Measurements from ENCODE around the gene SLC10A3. TPM values are rescaled to one million over a fixed set of nuclear protein-coding genes. Genes with fewer than 3 reads are reported as not detected.
"Not testable (repeated sequence)": the region's sequence is repeated elsewhere in the genome, so short reads cannot be mapped to it uniquely, and the experiment has no call there.

SLC10A3 gene
- total RNA-seq, 1 experiment from 2014 or later: 17.9 TPM

DNA sequence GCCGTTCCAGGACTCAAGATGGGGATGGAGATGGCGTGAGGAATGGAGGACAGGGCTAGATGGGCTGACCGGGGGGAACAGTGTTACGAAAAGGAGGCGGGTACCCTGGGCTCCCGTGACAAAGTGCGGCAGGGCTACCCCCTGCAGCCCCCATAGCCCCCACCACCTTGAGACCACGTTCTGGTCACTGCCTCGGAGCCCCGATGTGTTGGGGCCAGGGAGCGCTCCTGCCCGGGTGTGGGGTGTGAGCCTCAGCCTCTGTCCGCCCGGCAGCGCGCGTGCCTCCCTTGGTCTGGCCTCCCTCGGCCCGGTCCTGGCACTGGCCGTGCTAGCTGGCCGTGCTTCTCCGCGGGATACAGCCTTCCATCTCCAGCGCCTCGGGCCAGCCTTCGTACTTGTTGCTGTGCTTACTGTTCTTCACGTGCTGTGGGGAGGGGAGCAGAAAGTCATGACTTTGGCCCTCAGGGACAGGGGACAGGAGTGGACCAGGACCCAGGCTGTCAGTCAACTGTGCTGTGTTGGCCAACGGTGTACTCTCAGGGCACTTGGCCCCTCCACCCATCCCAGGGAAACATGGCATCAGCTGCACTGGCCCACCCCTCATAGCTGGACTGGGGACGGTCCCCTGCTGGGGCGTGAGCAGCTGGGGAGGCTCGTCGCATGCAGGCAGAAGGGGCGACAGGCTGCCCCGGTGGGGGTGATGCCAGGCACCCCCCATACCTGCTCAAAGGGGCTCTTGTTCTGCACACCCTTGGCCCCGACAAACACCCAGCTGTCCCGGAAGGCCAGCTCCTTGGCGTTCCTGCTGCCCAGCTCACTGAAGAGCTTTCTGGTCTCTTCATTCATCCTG, 16.3 kb upstream of the SLC10A3 start:
- ChIA-PET POLR2A (interaction anchor here (0.7 to 1.0 kb wide), 2 partner anchors 9 to 16 kb away, joined by 3 to 4 read pairs; partner anchors contain the start of genes FAM3A and SLC10A3), CTCF (no interaction called here)
- TF ChIP-seq, protein P1, sequence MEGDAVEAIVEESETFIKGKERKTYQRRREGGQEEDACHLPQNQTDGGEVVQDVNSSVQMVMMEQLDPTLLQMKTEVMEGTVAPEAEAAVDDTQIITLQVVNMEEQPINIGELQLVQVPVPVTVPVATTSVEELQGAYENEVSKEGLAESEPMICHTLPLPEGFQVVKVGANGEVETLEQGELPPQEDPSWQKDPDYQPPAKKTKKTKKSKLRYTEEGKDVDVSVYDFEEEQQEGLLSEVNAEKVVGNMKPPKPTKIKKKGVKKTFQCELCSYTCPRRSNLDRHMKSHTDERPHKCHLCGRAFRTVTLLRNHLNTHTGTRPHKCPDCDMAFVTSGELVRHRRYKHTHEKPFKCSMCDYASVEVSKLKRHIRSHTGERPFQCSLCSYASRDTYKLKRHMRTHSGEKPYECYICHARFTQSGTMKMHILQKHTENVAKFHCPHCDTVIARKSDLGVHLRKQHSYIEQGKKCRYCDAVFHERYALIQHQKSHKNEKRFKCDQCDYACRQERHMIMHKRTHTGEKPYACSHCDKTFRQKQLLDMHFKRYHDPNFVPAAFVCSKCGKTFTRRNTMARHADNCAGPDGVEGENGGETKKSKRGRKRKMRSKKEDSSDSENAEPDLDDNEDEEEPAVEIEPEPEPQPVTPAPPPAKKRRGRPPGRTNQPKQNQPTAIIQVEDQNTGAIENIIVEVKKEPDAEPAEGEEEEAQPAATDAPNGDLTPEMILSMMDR (IDR thresholded peaks at IDR 0.05; ENCODE audit: unreplicated experiment): no peak
- Mint-ChIP-seq H3K9me3 (ENCODE audit: unreplicated experiment) (peaks cover 15% of the 10 kb centered on the region), H3K27ac (ENCODE audit: low read depth, unreplicated experiment) (no peak overlapping the region), H3K4me1 (ENCODE audit: insufficient read depth, unreplicated experiment) (no peaks in the 10 kb centered on the region), H3K4me3 (ENCODE audit: unreplicated experiment) (no peak overlapping the region), H3K36me3 (ENCODE audit: insufficient read depth, unreplicated experiment) (peaks cover 17% of the 10 kb centered on the region), H3K27me3 (ENCODE audit: insufficient read depth, unreplicated experiment) (peaks cover 21% of the 10 kb centered on the region)
- intact Hi-C loops (cut with micrococcal nuclease): no loop called here
- no TSS peak for BruUV-seq (replicated peaks)
- DNase-seq (ENCODE audit: unreplicated experiment): no peak

DNA sequence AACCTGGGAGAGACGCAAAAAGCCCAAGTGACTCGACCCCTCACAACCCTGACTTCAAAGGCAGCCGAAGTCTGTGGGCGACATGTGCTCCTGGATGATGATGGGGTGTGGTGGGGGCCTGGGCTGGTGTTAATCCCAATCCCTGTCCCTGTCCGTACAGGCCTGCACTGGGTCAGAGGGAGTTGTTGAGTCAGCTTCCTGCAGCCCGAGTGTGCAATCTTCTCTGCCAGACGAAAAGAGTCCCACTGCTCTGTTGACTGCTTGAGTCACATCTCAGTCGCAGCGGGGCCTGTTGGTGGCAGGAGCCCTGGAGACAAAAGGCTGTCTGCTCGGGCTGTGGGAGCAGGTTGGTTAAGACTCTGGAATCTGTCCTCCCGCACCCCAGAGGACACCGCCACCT, 15.3 kb upstream of the SLC10A3 start:
- CTCF ChIA-PET: no interaction called here

DNA sequence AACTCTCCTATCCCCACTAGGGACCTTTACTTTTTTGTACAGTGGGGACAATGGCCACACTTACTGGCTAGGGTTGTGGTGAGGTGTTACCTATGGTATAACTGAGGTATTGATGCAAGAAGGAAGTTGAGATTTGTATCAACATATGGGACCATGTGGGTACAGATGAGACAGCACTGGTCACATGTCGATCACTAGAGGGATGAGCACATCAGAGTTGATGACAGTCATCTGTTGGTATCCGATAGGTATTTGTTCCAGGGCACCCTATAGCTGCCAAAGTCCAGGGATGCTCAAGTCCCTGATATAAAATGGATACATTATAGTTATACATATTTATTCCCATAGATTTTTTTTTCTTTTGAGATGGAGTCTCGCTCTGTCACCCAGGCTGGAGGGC, 12.6 kb upstream of the SLC10A3 start:
- TF ChIP-seq, protein P1 (IDR thresholded peaks at IDR 0.05; ENCODE audit: unreplicated experiment): no peak
- no peak for DNase-seq (ENCODE audit: unreplicated experiment)
- ChIA-PET POLR2A (interaction anchor here (0.6 kb wide), 1 partner anchor 92 kb away, joined by 3 read pairs; no protein-coding TSS in a partner anchor), CTCF (no interaction called here)
- Mint-ChIP-seq H3K4me3 (ENCODE audit: unreplicated experiment) (no peak overlapping the region), H3K9me3 (ENCODE audit: unreplicated experiment) (no peaks in the 10 kb centered on the region), H3K4me1 (ENCODE audit: insufficient read depth, unreplicated experiment) (no peaks in the 10 kb centered on the region), H3K27ac (ENCODE audit: low read depth, unreplicated experiment) (no peak overlapping the region), H3K27me3 (ENCODE audit: insufficient read depth, unreplicated experiment) (no peaks in the 10 kb centered on the region), H3K36me3 (ENCODE audit: insufficient read depth, unreplicated experiment) (peaks cover 10% of the 10 kb centered on the region)
- intact Hi-C loops (cut with micrococcal nuclease): no loop called here
- BruUV-seq (replicated peaks): no TSS peak

More for the DNA sequence above, 15.3 kb upstream of the SLC10A3 start:
- no peak overlapping the region for H3K4me3 Mint-ChIP-seq (ENCODE audit: unreplicated experiment)
- BruUV-seq (replicated peaks): no TSS peak
- no peak overlapping the region for H3K27ac Mint-ChIP-seq (ENCODE audit: low read depth, unreplicated experiment)
- peaks cover 13% of the 10 kb centered on the region for H3K36me3 Mint-ChIP-seq (ENCODE audit: insufficient read depth, unreplicated experiment)
- TF ChIP-seq, protein P1 (IDR thresholded peaks at IDR 0.05; ENCODE audit: unreplicated experiment): no peak
- intact Hi-C loops (cut with micrococcal nuclease): no loop called here
- DNase-seq (ENCODE audit: unreplicated experiment): peak; percentile 57
- POLR2A ChIA-PET: no interaction called here
- H3K4me1 Mint-ChIP-seq (ENCODE audit: insufficient read depth, unreplicated experiment): no peaks in the 10 kb centered on the region
- H3K27me3 Mint-ChIP-seq (ENCODE audit: insufficient read depth, unreplicated experiment): peaks cover 21% of the 10 kb centered on the region
- H3K9me3 Mint-ChIP-seq (ENCODE audit: unreplicated experiment): peaks cover 15% of the 10 kb centered on the region

DNA sequence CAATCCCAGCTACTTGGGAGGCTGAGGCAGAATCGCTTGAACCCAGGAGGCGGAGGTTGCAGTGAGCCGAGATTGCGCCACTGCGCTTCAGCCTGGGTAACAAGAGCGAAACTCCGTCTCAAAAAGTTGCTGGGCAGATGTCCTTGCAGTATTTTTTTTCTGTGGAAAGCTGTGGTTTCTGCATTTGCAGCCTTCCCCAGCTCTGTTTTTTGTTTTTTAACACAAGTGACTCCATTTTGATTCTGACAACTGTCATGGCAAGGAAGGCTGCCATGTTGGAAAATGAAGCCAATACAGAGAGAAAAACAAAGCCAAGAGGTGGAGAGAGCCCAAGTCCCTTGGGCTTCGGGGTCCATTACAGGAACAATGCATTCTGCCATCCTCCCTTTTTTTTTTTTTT, 11.7 kb upstream of the SLC10A3 start:
- ChIA-PET POLR2A (interaction anchor here (0.6 kb wide), 1 partner anchor 91 kb away, joined by 3 read pairs; no protein-coding TSS in a partner anchor), CTCF (no interaction called here)
- no peak overlapping the region for H3K4me3 Mint-ChIP-seq (ENCODE audit: unreplicated experiment)
- no peak overlapping the region for H3K27ac Mint-ChIP-seq (ENCODE audit: low read depth, unreplicated experiment)
- no peaks in the 10 kb centered on the region for H3K9me3 Mint-ChIP-seq (ENCODE audit: unreplicated experiment)
- H3K27me3 Mint-ChIP-seq (ENCODE audit: insufficient read depth, unreplicated experiment): no peaks in the 10 kb centered on the region
- TF ChIP-seq, protein P1 (IDR thresholded peaks at IDR 0.05; ENCODE audit: unreplicated experiment): no peak
- intact Hi-C loops (cut with micrococcal nuclease): no loop called here
- H3K36me3 Mint-ChIP-seq (ENCODE audit: insufficient read depth, unreplicated experiment): peaks cover 10% of the 10 kb centered on the region
- no peaks in the 10 kb centered on the region for H3K4me1 Mint-ChIP-seq (ENCODE audit: insufficient read depth, unreplicated experiment)
- BruUV-seq (replicated peaks): no TSS peak
- DNase-seq (ENCODE audit: unreplicated experiment): no peak

DNA sequence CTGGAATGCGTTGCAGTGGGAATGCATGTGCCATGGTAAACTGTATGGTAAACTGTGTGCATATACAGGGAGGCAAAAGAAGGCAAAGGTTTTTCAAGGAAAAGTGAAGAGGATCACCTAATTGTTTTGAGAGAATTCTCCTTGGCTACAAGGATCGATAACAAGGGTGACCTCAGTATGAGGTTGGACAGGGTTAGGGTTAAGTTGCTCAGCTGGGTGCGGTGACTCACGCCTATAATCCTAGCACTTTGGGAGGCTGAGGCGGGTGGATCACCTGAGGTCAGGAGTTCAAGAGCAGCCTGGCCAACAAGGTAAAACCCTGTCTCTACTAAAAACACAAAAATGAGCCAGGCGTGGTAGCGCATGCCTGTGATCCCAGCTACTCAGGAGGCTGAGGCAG, 11.0 kb upstream of the SLC10A3 start:
- POLR2A ChIA-PET; intact Hi-C loops (cut with micrococcal nuclease); H3K36me3 Mint-ChIP-seq (ENCODE audit: insufficient read depth, unreplicated experiment); H3K27ac Mint-ChIP-seq (ENCODE audit: low read depth, unreplicated experiment); CTCF ChIA-PET; H3K9me3 Mint-ChIP-seq (ENCODE audit: unreplicated experiment); H3K4me3 Mint-ChIP-seq (ENCODE audit: unreplicated experiment); H3K27me3 Mint-ChIP-seq (ENCODE audit: insufficient read depth, unreplicated experiment); BruUV-seq (replicated peaks); DNase-seq (ENCODE audit: unreplicated experiment); H3K4me1 Mint-ChIP-seq (ENCODE audit: insufficient read depth, unreplicated experiment): not testable (repeated sequence)

DNA sequence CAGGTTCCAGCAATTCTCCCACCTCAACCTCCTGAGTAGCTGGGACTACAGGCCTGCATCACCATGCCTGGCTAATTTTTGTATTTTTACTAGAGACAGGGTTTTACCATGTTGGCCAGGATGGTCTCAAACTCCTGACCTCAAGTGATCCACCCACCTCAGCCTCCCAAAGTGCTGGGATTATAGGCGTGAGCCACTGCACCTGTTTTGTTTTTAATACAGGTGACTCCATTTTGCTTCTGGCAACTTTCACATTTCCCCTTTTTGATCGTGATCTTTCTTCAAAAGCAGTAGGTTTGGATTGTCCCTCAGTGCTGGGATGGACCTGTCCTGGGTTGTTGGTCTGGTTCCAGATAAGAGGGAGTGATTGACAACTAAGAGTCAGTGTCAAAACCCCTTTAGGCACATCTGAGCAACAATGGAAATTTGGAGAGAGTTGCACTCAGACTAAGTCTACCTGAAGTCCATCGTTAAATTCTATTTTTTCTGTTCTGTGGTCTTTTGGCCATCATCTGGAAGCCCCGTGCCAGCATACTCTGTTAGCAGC, 6.2 kb upstream of the SLC10A3 start:
- H3K9me3 Mint-ChIP-seq (ENCODE audit: unreplicated experiment); H3K27ac Mint-ChIP-seq (ENCODE audit: low read depth, unreplicated experiment); intact Hi-C loops (cut with micrococcal nuclease); BruUV-seq (replicated peaks); H3K4me1 Mint-ChIP-seq (ENCODE audit: insufficient read depth, unreplicated experiment); H3K36me3 Mint-ChIP-seq (ENCODE audit: insufficient read depth, unreplicated experiment); H3K4me3 Mint-ChIP-seq (ENCODE audit: unreplicated experiment); DNase-seq (ENCODE audit: unreplicated experiment); POLR2A ChIA-PET: not testable (repeated sequence)
- CTCF ChIA-PET: interaction anchor here (0.5 kb wide), 1 partner anchor 198 kb away, joined by 4 read pairs; no protein-coding TSS in a partner anchor
- peaks cover 23% of the 10 kb centered on the region for H3K27me3 Mint-ChIP-seq (ENCODE audit: insufficient read depth, unreplicated experiment)

Data from MCF 10A (cell line).